HepG2 (cell line): Measurements from ENCODE around the gene HUNK. TPM values are rescaled to one million over a fixed set of nuclear protein-coding genes. Genes with fewer than 3 reads are reported as not detected.

ENCODE experiments used
- ATAC-seq: fragments of 200-7000 bp; cut with Tn5 transposase; 3 replicates; pipeline ENCODE4 v1.9.1; 2020; ENCODE audit warnings: mild to moderate bottlenecking, moderate library complexity
- BruUV-seq: library from RNA; stranded (reverse); fragments of 400-500 nt; replicated peaks from 2 replicates; lab custom pipeline; 2021; lab: Mats Ljungman, UMichigan
- CTCF ChIA-PET: fragments of 300-600 bp; formaldehyde crosslinking; extraction: SDS; loops from one replicate; lab custom pipeline; 2021; ENCODE audit warnings: low total read pairs, inconsistent platforms, low intra/inter-chr PET ratio; lab: Yijun Ruan, JAX
- POLR2A ChIA-PET: fragments of 350-600 bp; sonication (Branson Sonifier 250); formaldehyde crosslinking; loops from one replicate; lab custom pipeline; 2020; ENCODE audit warnings: antibody characterized with exemption, inconsistent platforms; lab: Yijun Ruan, JAX
- DNase-seq: peaks from one replicate; pipeline ENCODE4 v3.0.0-alpha.2; 2015; ENCODE audit warnings: low spot score
- FAIRE-seq: peaks from 3 replicates; lab custom pipeline; 2011; peaks lifted over from hg19 to GRCh38; lab: Jason Lieb, UNC
- H2AFZ ChIP-seq: one replicate; pipeline ENCODE4 v1.6.1; 2011; ENCODE audit warnings: low read length, inconsistent platforms
- H3K27ac ChIP-seq: fragments of 300-600 bp; 3 replicates; pipeline ENCODE4 v1.8.0; 2011; ENCODE audit warnings: mixed run types, mild to moderate bottlenecking, mixed read lengths, low read length, inconsistent platforms; ENCODE audit not compliant: insufficient read depth; ENCODE audit errors: extremely low read length
- H3K27me3 ChIP-seq, 2 experiments: fragments of 200-600 bp in 1 of 2; 2 replicates in 1 of 2; 3 replicates in 1 of 2; pipeline versions ENCODE4 v1.6.0 to v1.8.0; 2011; ENCODE audit warnings: low read length in 2 of 2, mild to moderate bottlenecking in 2 of 2, moderate library complexity in 2 of 2, inconsistent platforms in 1 of 2; ENCODE audit not compliant: insufficient read depth in 2 of 2, control insufficient read depth in 1 of 2
- H3K36me3 ChIP-seq, 2 experiments: fragments of 200-600 bp in 1 of 2; replicated peaks in 1 of 2; 2 replicates in 1 of 2; 3 replicates in 1 of 2; pipeline versions ENCODE4 v1.5.1 to v1.8.0; 2011; ENCODE audit warnings: low read length in 2 of 2, inconsistent platforms in 1 of 2; ENCODE audit not compliant: insufficient read depth in 2 of 2, control insufficient read depth in 1 of 2
- H3K4me1 ChIP-seq: 2 replicates; pipeline ENCODE4 v1.5.1; 2012; ENCODE audit warnings: low read length, inconsistent platforms; ENCODE audit not compliant: insufficient read depth
- H3K4me2 ChIP-seq: 2 replicates; pipeline ENCODE4 v1.6.0; 2011; ENCODE audit warnings: low read depth, low read length, inconsistent platforms
- H3K4me3 ChIP-seq, 3 experiments: fragments of 200-600 bp in 1 of 3; sonication (generic), shearing (Covaris generic) in 1 of 3; replicated peaks in 1 of 3; 2 replicates each; pipeline ENCODE4 v1.5.1; 2011 to 2016; ENCODE audit warnings: low read length in 3 of 3, inconsistent platforms in 2 of 3, low read depth in 2 of 3, mild to moderate bottlenecking in 2 of 3, control low read depth in 1 of 3, mixed read lengths in 1 of 3; ENCODE audit not compliant: insufficient read depth in 1 of 3
- H3K79me2 ChIP-seq: one replicate; pipeline ENCODE4 v1.6.1; 2011; ENCODE audit warnings: low read length, inconsistent platforms; ENCODE audit not compliant: insufficient read depth
- H3K9ac ChIP-seq: 2 replicates; pipeline ENCODE4 v1.6.0; 2011; ENCODE audit warnings: mild to moderate bottlenecking, low read depth, low read length, inconsistent platforms; ENCODE audit not compliant: insufficient read depth
- H3K9me3 ChIP-seq: 2 replicates; pipeline ENCODE4 v1.5.1; 2012; ENCODE audit warnings: mild to moderate bottlenecking, low read length
- H4K20me1 ChIP-seq: 2 replicates; pipeline ENCODE4 v1.6.0; 2011; ENCODE audit warnings: inconsistent platforms, mild to moderate bottlenecking, low read length, moderate library complexity; ENCODE audit not compliant: insufficient read depth
- BORCS8-MEF2B ChIP-seq: sonication (generic); formaldehyde crosslinking; IDR thresholded peaks from 2 replicates; pipeline ENCODE4 v1.8.0; 2022; ENCODE audit warnings: mild to moderate bottlenecking, missing genetic modification reagents
- MEIS2 ChIP-seq: sonication (generic); formaldehyde crosslinking; IDR thresholded peaks from 2 replicates; pipeline ENCODE4 v1.9.0; 2021; ENCODE audit warnings: mild to moderate bottlenecking, missing genetic modification reagents
- TBP ChIP-seq: sonication (generic); formaldehyde crosslinking; IDR thresholded peaks from 2 replicates; pipeline ENCODE4 v1.5.0; 2020; ENCODE audit warnings: missing genetic modification reagents
- ZFP36L1 ChIP-seq: sonication (generic); formaldehyde crosslinking; IDR thresholded peaks from 2 replicates; pipeline ENCODE4 v1.8.0; 2022; ENCODE audit warnings: mild to moderate bottlenecking, missing genetic modification reagents, moderate library complexity
- ZMYM4 ChIP-seq: sonication (generic); formaldehyde crosslinking; IDR thresholded peaks from 2 replicates; pipeline ENCODE4 v1.8.1; 2023; ENCODE audit warnings: mild to moderate bottlenecking, missing genetic modification reagents
- ZNF225 ChIP-seq: sonication (generic); formaldehyde crosslinking; IDR thresholded peaks from 2 replicates; pipeline ENCODE4 v1.4.0; 2020; ENCODE audit warnings: mild to moderate bottlenecking, missing genetic modification reagents
- ZNF292 ChIP-seq: sonication (generic); formaldehyde crosslinking; IDR thresholded peaks from 2 replicates; pipeline ENCODE4 v1.8.1; 2022; ENCODE audit warnings: mild to moderate bottlenecking, low read depth, missing genetic modification reagents, borderline replicate concordance
- ZNF563 ChIP-seq: sonication (generic); formaldehyde crosslinking; IDR thresholded peaks from 2 replicates; pipeline ENCODE4 v1.8.0; 2022; ENCODE audit warnings: mild to moderate bottlenecking, moderate library complexity, missing genetic modification reagents
- WGBS: methylation state at CpG from one replicate; pipeline ENCODE4 v1.1.6; 2017; ENCODE audit warnings: low lambda C conversion rate; 5-methylcytosine and 5-hydroxymethylcytosine counted together
- in situ Hi-C: cut with HindIII; loops from 2 replicates; pipeline ENCODE4 v1.10.0; 2017; ENCODE audit warnings: low pct_unique_long_range_greater_than_20kb; ENCODE audit not compliant: extremely low pct_ligation_motif_present
- intact Hi-C: fragments of 100-400 bp; cut with micrococcal nuclease; formaldehyde crosslinking; loops from one replicate; pipeline ENCODE4 v1.10.0; 2022; ENCODE audit not compliant: unreplicated experiment
- polyA plus RNA-seq, 8 experiments: library from polyadenylated mRNA; depleted of rRNA in 3 of 8; stranded (reverse) in 7 of 8; unstranded in 1 of 8; fragments of >200 nt; fragmentation: Illumina TruSeq in 4 of 8; extraction: Trizol in 4 of 8; gene quantifications; 2 replicates each; pipeline versions ENCODE4 v1.2.1 to v1.2.3, GENCODE V29; 2011 to 2016; ENCODE audit warnings: low read depth in 4 of 8, missing spikeins in 1 of 8, mixed read lengths in 1 of 8; ENCODE audit not compliant: insufficient read depth in 1 of 8
- total RNA-seq, 5 experiments: library from RNA; depleted of rRNA; stranded (reverse); fragments of >200 nt; fragmentation: Illumina TruSeq; extraction: Trizol; gene quantifications; 2 replicates each; pipeline ENCODE4 v1.2.3, GENCODE V29; 2016; ENCODE audit warnings: low read depth in 1 of 5
- TF ChIP-seq, protein P1 (sequence below): sonication (generic); formaldehyde crosslinking; conservative IDR thresholded peaks from 2 replicates; pipeline ENCODE4 v1.4.0; 2020; ENCODE audit warnings: missing genetic modification reagents
- TF ChIP-seq, protein P2 (sequence below): sonication (generic); formaldehyde crosslinking; IDR thresholded peaks from 2 replicates; pipeline ENCODE4 v1.5.0; 2020; ENCODE audit warnings: missing genetic modification reagents
- TF ChIP-seq, protein P3 (sequence below): sonication (generic); formaldehyde crosslinking; conservative IDR thresholded peaks from 2 replicates; pipeline ENCODE4 v1.4.0; 2020; ENCODE audit warnings: mild to moderate bottlenecking, missing genetic modification reagents, moderate library complexity

HUNK gene
- total and polyA plus RNA-seq, 2 of the 13 experiments (the other 11 are each of a cell fraction or from before 2014, with no cell fraction given), result 1.8 to 1.9 TPM

DNA sequence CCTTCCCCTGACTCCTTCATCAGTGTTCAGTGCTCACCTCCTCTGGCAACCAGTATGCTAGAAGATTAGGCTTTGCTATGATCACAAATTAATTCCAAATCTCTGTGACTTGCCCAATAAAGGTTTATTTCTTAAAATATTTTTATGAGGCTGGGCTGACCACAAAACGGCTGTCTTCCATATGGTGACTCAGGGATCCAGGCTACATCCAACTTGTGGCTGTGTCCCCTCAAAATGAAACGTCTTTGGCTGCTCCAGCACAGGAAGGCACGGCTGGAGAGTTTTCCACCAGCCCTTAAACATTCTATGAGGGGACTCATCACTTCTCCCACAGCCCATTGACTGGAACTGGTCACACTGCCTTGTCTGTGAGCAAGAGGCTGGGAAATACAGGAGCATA, 131.5 kb downstream of the HUNK start:
- Histone ChIP-seq H3K27me3 (no peaks in the 10 kb centered on the region), H3K4me3 (no peak overlapping the region), H2AFZ (no peak overlapping the region), H4K20me1 (no peaks in the 10 kb centered on the region), H3K9me3 (no peaks in the 10 kb centered on the region), H3K36me3 (peaks cover 0 to 10% of the 10 kb centered on the region in 2 experiments; a peak in 1 of 5 replicates), H3K79me2 (no peaks in the 10 kb centered on the region), H3K27ac (no peak overlapping the region)
- no TSS peak for BruUV-seq
- intact Hi-C loops (no loop called here), in situ Hi-C loops (no loop called here)
- WGBS, result 55% methylated on average over 3 of the region's 3 CpGs
- no peak for DNase-seq
- ATAC-seq, result no peak
- TF ChIP-seq ZFP36L1 (CRISPR knock-in tag), result no peak
- no peak for TF ChIP-seq ZNF563 (CRISPR knock-in tag)
- TF ChIP-seq BORCS8-MEF2B (CRISPR knock-in tag), result no peak
- TF ChIP-seq, all 625 proteins: peak for 0
- Histone ChIP-seq H3K4me2 (no peak overlapping the region), H3K9ac (no peak overlapping the region), H3K4me1 (peaks cover 16% of the 10 kb centered on the region)
- ChIA-PET POLR2A (no interaction called here), CTCF (no interaction called here)
- FAIRE-seq, result no peak

DNA sequence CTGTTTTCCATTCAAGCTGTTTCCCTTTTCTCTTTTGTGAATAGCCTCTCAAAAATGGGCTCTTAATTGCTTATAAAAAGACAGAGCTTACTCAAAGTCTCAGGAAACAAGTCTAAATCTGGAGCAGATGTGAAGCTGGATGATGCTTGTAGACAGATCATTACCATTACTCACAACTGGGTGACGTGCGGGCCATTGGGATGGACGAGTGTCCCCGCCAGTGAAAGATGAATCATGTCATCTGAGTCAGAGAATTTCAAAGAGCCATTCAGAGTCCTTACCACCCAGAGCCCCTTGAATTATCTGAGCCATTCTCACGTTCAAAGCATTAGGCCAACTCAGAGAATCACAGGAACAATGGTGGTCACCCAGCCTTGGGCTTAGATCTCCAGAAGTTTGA, 134.6 kb downstream of the HUNK start:
- Histone ChIP-seq H3K36me3 (no peaks in the 10 kb centered on the region), H3K4me2 (no peak overlapping the region), H2AFZ (no peak overlapping the region), H4K20me1 (no peaks in the 10 kb centered on the region), H3K27me3 (no peaks in the 10 kb centered on the region), H3K27ac (no peak overlapping the region), H3K9me3 (no peaks in the 10 kb centered on the region)
- POLR2A ChIA-PET, result no interaction called here
- in situ Hi-C loops, result no loop called here
- no peak; the same call in 2 of the 3 replicates for ATAC-seq
- 20% methylated on average over 5 of the region's 5 CpGs for WGBS
- BruUV-seq, result no TSS peak
- no peak for DNase-seq
- TF ChIP-seq ZMYM4 (CRISPR knock-in tag), result no peak
- no peak for TF ChIP-seq MEIS2 (CRISPR knock-in tag)
- no peak for TF ChIP-seq TBP (CRISPR knock-in tag)
- no peak for TF ChIP-seq ZNF292 (CRISPR knock-in tag)
- TF ChIP-seq, protein P1, sequence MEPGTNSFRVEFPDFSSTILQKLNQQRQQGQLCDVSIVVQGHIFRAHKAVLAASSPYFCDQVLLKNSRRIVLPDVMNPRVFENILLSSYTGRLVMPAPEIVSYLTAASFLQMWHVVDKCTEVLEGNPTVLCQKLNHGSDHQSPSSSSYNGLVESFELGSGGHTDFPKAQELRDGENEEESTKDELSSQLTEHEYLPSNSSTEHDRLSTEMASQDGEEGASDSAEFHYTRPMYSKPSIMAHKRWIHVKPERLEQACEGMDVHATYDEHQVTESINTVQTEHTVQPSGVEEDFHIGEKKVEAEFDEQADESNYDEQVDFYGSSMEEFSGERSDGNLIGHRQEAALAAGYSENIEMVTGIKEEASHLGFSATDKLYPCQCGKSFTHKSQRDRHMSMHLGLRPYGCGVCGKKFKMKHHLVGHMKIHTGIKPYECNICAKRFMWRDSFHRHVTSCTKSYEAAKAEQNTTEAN (CRISPR knock-in tag), result no peak
- TF ChIP-seq, protein P2, sequence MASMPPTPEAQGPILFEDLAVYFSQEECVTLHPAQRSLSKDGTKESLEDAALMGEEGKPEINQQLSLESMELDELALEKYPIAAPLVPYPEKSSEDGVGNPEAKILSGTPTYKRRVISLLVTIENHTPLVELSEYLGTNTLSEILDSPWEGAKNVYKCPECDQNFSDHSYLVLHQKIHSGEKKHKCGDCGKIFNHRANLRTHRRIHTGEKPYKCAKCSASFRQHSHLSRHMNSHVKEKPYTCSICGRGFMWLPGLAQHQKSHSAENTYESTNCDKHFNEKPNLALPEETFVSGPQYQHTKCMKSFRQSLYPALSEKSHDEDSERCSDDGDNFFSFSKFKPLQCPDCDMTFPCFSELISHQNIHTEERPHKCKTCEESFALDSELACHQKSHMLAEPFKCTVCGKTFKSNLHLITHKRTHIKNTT (CRISPR knock-in tag), result no peak
- no peak for TF ChIP-seq ZNF225 (CRISPR knock-in tag)
- TF ChIP-seq, protein P3, sequence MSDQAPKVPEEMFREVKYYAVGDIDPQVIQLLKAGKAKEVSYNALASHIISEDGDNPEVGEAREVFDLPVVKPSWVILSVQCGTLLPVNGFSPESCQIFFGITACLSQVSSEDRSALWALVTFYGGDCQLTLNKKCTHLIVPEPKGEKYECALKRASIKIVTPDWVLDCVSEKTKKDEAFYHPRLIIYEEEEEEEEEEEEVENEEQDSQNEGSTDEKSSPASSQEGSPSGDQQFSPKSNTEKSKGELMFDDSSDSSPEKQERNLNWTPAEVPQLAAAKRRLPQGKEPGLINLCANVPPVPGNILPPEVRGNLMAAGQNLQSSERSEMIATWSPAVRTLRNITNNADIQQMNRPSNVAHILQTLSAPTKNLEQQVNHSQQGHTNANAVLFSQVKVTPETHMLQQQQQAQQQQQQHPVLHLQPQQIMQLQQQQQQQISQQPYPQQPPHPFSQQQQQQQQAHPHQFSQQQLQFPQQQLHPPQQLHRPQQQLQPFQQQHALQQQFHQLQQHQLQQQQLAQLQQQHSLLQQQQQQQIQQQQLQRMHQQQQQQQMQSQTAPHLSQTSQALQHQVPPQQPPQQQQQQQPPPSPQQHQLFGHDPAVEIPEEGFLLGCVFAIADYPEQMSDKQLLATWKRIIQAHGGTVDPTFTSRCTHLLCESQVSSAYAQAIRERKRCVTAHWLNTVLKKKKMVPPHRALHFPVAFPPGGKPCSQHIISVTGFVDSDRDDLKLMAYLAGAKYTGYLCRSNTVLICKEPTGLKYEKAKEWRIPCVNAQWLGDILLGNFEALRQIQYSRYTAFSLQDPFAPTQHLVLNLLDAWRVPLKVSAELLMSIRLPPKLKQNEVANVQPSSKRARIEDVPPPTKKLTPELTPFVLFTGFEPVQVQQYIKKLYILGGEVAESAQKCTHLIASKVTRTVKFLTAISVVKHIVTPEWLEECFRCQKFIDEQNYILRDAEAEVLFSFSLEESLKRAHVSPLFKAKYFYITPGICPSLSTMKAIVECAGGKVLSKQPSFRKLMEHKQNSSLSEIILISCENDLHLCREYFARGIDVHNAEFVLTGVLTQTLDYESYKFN (CRISPR knock-in tag), result no peak
- TF ChIP-seq, all 625 proteins: peak for 0
- H3K4me1 ChIP-seq, result no peaks in the 10 kb centered on the region
- no peak for FAIRE-seq
- no peak overlapping the region for H3K4me3 ChIP-seq
- intact Hi-C loops, result no loop called here
- H3K9ac ChIP-seq, result no peak overlapping the region
- no peaks in the 10 kb centered on the region for H3K79me2 ChIP-seq
- CTCF ChIA-PET, result no interaction called here
